Progenitor cell of endocrine pancreas (in vitro differentiated cells): ENCODE results near the gene OR6Q1. TPM values are rescaled to one million over a fixed set of nuclear protein-coding genes. Genes with fewer than 3 reads are reported as not detected.

ENCODE experiments used
- DNase-seq: peaks from one replicate; pipeline ENCODE4 v3.0.0; 2021; ENCODE audit warnings: low spot score; ENCODE audit not compliant: unreplicated experiment
- H3K27ac Mint-ChIP-seq: 2 replicates; pipeline ENCODE4 v1.8.0; 2021; ENCODE audit warnings: mild to moderate bottlenecking, moderate library complexity, mixed read lengths
- H3K27me3 Mint-ChIP-seq: 2 replicates; pipeline ENCODE4 v1.8.0; 2021; ENCODE audit warnings: mixed read lengths
- H3K36me3 Mint-ChIP-seq: 2 replicates; pipeline ENCODE4 v1.8.0; 2022; ENCODE audit warnings: mixed read lengths; ENCODE audit not compliant: insufficient read depth
- H3K4me1 Mint-ChIP-seq: 2 replicates; pipeline ENCODE4 v1.8.0; 2021; ENCODE audit warnings: low read depth, mixed read lengths
- H3K4me3 Mint-ChIP-seq: 2 replicates; pipeline ENCODE4 v1.8.0; 2021; ENCODE audit warnings: low read depth, mild to moderate bottlenecking, moderate library complexity, mixed read lengths
- H3K9me3 Mint-ChIP-seq: 2 replicates; pipeline ENCODE4 v1.8.0; 2021; ENCODE audit warnings: low read depth, mixed read lengths
- CTCF ChIP-seq: fragments of 200-600 bp; sonication (generic); IDR thresholded peaks from one replicate; pipeline ENCODE4 v1.5.0; 2021; ENCODE audit warnings: antibody characterized with exemption, mild to moderate bottlenecking; ENCODE audit not compliant: unreplicated experiment
- total RNA-seq: library from RNA; stranded (reverse); gene quantifications from 2 replicates; pipeline ENCODE4 v1.2.1, GENCODE V29; 2021

OR6Q1 gene
- total RNA-seq, 1 donor from 2014 or later: not detected

DNA sequence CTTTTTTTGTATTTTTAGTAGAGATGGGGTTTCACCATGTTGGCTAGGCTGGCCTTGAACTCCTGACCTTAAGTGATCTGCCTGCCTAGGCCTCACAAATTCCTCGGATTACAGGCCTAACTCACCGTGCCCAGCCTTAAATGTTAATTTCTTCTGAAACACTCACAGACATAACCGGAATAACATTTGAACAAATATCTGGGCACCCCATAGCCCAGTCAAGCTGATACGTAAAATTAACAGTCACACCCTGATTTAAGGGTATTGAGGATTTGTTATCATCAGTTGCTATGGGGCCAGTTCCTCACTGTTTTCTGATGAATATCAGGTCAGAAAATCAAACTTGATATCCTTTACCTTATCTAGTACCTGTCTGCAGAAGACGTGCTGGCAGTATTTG, 30.1 kb upstream of the OR6Q1 start:
- TF ChIP-seq CTCF: no peak
- no peak overlapping the region for H3K4me3 Mint-ChIP-seq
- no peak for DNase-seq
- no peaks in the 10 kb centered on the region for H3K36me3 Mint-ChIP-seq
- H3K27me3 Mint-ChIP-seq: no peaks in the 10 kb centered on the region
- peaks cover 3% of the 10 kb centered on the region for H3K9me3 Mint-ChIP-seq
- H3K4me1 Mint-ChIP-seq: no peaks in the 10 kb centered on the region
- no peak overlapping the region for H3K27ac Mint-ChIP-seq

DNA sequence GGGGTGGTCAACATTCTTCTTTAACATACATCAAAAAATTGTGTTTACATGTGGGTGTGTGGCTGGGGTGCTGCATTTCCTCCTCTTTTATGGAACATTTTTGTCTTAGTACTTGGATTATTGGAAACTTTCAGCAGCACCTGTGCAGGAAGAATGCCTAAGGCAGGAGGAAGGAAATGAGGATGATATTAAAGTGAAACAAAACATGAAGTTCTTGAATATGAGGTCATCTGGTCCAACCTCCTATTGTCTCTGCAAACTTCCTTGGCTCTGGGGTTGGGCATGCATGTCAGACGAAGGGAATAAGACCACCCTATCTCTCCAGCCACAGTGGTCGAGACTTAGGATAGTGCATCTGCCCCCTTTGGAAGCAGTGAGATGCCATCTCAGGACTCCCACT, 27.7 kb upstream of the OR6Q1 start:
- no peak for TF ChIP-seq CTCF
- Mint-ChIP-seq H3K36me3 (no peaks in the 10 kb centered on the region), H3K27ac (no peak overlapping the region), H3K4me1 (no peaks in the 10 kb centered on the region), H3K4me3 (no peak overlapping the region), H3K9me3 (peaks cover 3% of the 10 kb centered on the region), H3K27me3 (no peaks in the 10 kb centered on the region)
- DNase-seq: no peak

GRCh38 chr11:58003591-58003990, 27.2 kb upstream of the OR6Q1 start:
- no peak overlapping the region for H3K4me3 Mint-ChIP-seq
- TF ChIP-seq CTCF: no peak
- H3K27ac Mint-ChIP-seq: no peak overlapping the region
- H3K9me3 Mint-ChIP-seq: peaks cover 3% of the 10 kb centered on the region
- H3K36me3 Mint-ChIP-seq: no peaks in the 10 kb centered on the region
- no peak for DNase-seq
- no peaks in the 10 kb centered on the region for H3K27me3 Mint-ChIP-seq
- H3K4me1 Mint-ChIP-seq: no peaks in the 10 kb centered on the region

DNA sequence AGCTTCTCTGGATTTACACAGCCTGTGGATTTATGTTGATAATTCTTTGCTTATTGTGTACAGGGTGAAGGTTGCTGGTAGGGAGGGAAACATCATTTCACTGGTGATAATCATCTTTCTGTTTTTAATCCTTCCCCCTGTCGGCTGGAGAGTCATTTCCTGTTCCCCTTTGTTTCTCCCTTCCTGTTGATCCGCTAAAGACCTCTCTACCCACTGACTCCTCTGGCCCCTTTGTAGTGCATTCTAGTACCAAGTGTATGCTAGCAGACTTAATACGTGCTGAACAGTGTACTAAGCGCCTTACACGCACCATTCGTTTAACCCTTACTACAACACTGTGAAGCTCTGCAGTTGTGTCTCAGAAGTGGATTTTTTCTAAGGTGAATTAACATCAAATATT, 26.1 kb upstream of the OR6Q1 start:
- Mint-ChIP-seq H3K4me3 (no peak overlapping the region), H3K4me1 (no peaks in the 10 kb centered on the region), H3K27ac (no peak overlapping the region), H3K9me3 (peaks cover 3% of the 10 kb centered on the region), H3K36me3 (no peaks in the 10 kb centered on the region), H3K27me3 (no peaks in the 10 kb centered on the region)
- no peak for DNase-seq
- no peak for TF ChIP-seq CTCF

DNA sequence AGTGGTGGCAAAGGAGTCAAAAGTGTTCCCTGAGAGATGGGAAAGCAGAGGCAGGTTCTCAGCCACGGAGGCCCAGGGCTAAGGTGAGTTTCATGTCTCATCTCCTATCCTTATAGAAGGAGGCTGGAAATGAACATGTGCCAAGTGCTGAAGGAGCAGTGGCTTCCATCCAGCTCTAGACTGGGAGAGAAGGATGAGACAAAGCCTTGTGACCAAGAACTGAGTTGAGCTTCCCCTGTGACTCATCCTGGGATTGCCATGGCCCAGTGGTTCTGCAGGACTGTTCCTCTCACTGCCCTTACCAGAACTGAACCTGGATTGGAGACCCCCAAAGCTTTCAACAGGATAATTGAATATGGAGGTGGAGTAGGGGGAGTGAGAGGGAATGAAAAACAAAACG, 23.8 kb upstream of the OR6Q1 start:
- Mint-ChIP-seq H3K27me3 (no peaks in the 10 kb centered on the region), H3K36me3 (no peaks in the 10 kb centered on the region), H3K27ac (no peak overlapping the region), H3K4me3 (no peak overlapping the region), H3K4me1 (no peaks in the 10 kb centered on the region), H3K9me3 (peaks cover 6% of the 10 kb centered on the region)
- no peak for TF ChIP-seq CTCF
- DNase-seq: no peak
